AG04450 (cell line): ENCODE results near the gene NUP107. TPM values are rescaled to one million over a fixed set of nuclear protein-coding genes. Genes with fewer than 3 reads are reported as not detected.
A peak's percentile ranks its signal among the peaks of the same experiment; 100 is the strongest.

Experiments used
- CTCF ChIA-PET: fragments of 300-600, 350-600 bp; formaldehyde crosslinking; extraction: SDS; loops from one replicate; lab custom pipeline; 2022; ENCODE audit warnings: antibody characterized with exemption, inconsistent platforms; lab: Charles Lee
- POLR2A ChIA-PET: fragments of 350-600 bp; formaldehyde crosslinking; extraction: SDS; loops from one replicate; lab custom pipeline; 2021; ENCODE audit warnings: antibody characterized with exemption, inconsistent platforms; lab: Yijun Ruan, JAX
- DNase-seq: peaks from one replicate; pipeline ENCODE4 v3.0.0-alpha.2; 2011; ENCODE audit warnings: low read depth, low spot score
- H3K27ac ChIP-seq: one replicate; pipeline ENCODE4 v1.5.1; 2012; ENCODE audit warnings: low read depth, low read length, control low read depth
- H3K27me3 ChIP-seq: one replicate; pipeline ENCODE4 v1.6.0; 2012; ENCODE audit warnings: low read length; ENCODE audit not compliant: control insufficient read depth, insufficient read depth
- H3K4me3 ChIP-seq: 2 replicates; pipeline ENCODE4 v1.5.1; 2011; ENCODE audit warnings: mild to moderate bottlenecking, low read depth, low read length, control low read depth
- H3K9me3 ChIP-seq: 2 replicates; pipeline ENCODE4 v1.5.1; 2012; ENCODE audit warnings: low read length; ENCODE audit not compliant: control insufficient read depth, insufficient read depth
- polyA plus RNA-seq: library from polyadenylated mRNA; depleted of rRNA; stranded (reverse); fragments of >200 nt; gene quantifications from 2 replicates; pipeline ENCODE4 v1.2.3, GENCODE V29; 2011
- TF ChIP-seq, protein P1 (sequence below): IDR thresholded peaks from 2 replicates; pipeline ENCODE4 v1.5.1; 2011; ENCODE audit warnings: low read depth, low read length, control low read depth, inconsistent platforms

The NUP107 gene
- polyA plus RNA-seq, 1 experiment, result 46.7 TPM

GRCh38 chr12:68745904-68746571, 59.3 kb downstream of the NUP107 start, which contains the start of gene SLC35E3:
Gene SLC35E3, plus strand, starts transcription at chr12:68746176. Its CDS starts 202 bp downstream, at chr12:68746378.
- H3K4me3 ChIP-seq, result peak within 1 kb of the TSS; percentile 81
- POLR2A ChIA-PET, result interaction anchor here (0.8 to 3.0 kb wide), 4 partner anchors 62 to 426 kb away, joined by 3 to 31 read pairs (median 4); partner anchors contain the start of gene MDM2
- H3K27ac ChIP-seq, result no peak within 1 kb of the TSS
- TF ChIP-seq, protein P1, sequence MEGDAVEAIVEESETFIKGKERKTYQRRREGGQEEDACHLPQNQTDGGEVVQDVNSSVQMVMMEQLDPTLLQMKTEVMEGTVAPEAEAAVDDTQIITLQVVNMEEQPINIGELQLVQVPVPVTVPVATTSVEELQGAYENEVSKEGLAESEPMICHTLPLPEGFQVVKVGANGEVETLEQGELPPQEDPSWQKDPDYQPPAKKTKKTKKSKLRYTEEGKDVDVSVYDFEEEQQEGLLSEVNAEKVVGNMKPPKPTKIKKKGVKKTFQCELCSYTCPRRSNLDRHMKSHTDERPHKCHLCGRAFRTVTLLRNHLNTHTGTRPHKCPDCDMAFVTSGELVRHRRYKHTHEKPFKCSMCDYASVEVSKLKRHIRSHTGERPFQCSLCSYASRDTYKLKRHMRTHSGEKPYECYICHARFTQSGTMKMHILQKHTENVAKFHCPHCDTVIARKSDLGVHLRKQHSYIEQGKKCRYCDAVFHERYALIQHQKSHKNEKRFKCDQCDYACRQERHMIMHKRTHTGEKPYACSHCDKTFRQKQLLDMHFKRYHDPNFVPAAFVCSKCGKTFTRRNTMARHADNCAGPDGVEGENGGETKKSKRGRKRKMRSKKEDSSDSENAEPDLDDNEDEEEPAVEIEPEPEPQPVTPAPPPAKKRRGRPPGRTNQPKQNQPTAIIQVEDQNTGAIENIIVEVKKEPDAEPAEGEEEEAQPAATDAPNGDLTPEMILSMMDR, result no peak
- H3K27me3 ChIP-seq, result no peaks in the 10 kb centered on the region
- H3K9me3 ChIP-seq, result no peaks in the 10 kb centered on the region
- peak; percentile 37 for DNase-seq
- CTCF ChIA-PET, result interaction anchor here (0.6 kb wide), 1 partner anchor 611 kb away, joined by 3 read pairs; no protein-coding TSS in a partner anchor

DNA sequence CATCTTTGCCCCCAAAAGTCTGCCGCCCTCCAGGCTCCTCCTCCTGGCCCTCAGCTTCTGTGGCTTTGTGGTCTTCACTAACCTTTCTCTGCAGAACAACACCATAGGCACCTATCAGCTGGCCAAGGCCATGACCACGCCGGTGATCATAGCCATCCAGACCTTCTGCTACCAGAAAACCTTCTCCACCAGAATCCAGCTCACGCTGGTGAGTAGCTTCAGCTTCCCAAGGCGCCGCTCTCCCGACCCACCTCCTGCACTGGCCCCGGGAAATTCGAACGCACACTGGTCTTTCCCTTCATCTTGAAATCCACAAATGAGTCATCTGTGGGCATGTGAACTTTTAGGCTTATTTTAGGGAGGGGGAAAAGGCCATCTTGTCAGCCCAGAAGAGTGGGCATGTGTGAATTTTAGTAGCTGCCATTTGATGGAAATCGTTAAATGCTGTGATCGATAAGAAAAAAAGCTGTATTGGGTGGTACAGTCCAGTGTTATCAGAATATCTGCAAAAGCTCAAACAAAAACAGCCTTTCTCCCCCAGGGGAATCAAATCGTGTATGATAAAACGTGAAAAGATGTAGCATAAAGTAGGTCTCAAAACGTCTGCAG, 59.9 kb downstream of the NUP107 start:
- H3K27ac ChIP-seq, result no peak overlapping the region
- POLR2A ChIA-PET, result interaction anchor here (0.8 to 3.0 kb wide), 3 partner anchors 62 to 426 kb away, joined by 3 to 31 read pairs (median 4); partner anchors contain the start of gene MDM2
- DNase-seq, result peak; percentile 29

DNA sequence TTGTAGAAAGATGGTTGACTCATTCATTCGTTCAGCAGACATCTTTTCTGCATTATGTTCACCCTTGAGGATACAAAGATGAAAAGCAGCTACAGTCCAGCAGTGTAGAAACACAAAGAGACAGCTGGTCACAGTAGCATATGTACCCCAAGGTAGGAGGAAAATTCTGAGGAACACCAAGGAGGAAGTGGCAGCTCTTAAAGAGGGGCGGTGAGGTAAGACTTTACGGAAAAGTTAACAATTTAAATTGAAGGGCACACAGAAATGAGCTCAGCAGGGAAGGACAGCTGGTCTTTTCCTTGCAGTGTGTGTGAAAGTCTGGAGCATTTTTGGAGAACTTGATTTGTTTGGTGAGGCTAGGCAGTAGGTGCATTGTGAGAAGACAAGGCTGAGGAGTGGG, 62.7 kb downstream of the NUP107 start:
- no peak for DNase-seq
- ChIA-PET POLR2A (no interaction called here), CTCF (no interaction called here)
- TF ChIP-seq, protein P1, result no peak
- Histone ChIP-seq H3K4me3 (no peak overlapping the region), H3K27me3 (no peaks in the 10 kb centered on the region), H3K27ac (no peak overlapping the region), H3K9me3 (no peaks in the 10 kb centered on the region)

More for the DNA sequence above, 59.9 kb downstream of the NUP107 start:
- TF ChIP-seq, protein P1, result no peak
- H3K9me3 ChIP-seq, result no peaks in the 10 kb centered on the region
- CTCF ChIA-PET, result interaction anchor here (0.6 to 0.8 kb wide), 3 partner anchors 48 to 610 kb away, joined by 3 to 6 read pairs (median 3); partner anchors contain the start of gene MDM2
- H3K27me3 ChIP-seq, result no peaks in the 10 kb centered on the region
- H3K4me3 ChIP-seq, result peak overlapping the region; percentile 81

- H3K9me3 ChIP-seq, result no peaks in the 10 kb centered on the region
- DNase-seq, result no peak
- ChIA-PET CTCF (no interaction called here), POLR2A (no interaction called here)
- no peak overlapping the region for H3K27ac ChIP-seq
- H3K27me3 ChIP-seq, result no peaks in the 10 kb centered on the region
- TF ChIP-seq, protein P1, result no peak
- H3K4me3 ChIP-seq, result no peak overlapping the region
Observed at GRCh38 chr12:68749861-68750260, 63.1 kb downstream of the NUP107 start.

- TF ChIP-seq, protein P1, result no peak
- no peak for DNase-seq
- ChIA-PET POLR2A (no interaction called here), CTCF (no interaction called here)
- Histone ChIP-seq H3K9me3 (no peaks in the 10 kb centered on the region), H3K4me3 (no peak overlapping the region), H3K27ac (no peak overlapping the region), H3K27me3 (no peaks in the 10 kb centered on the region)
Observed at GRCh38 chr12:68750506-68750905, 63.7 kb downstream of the NUP107 start.
